Stimulated activated CD8-positive, alpha-beta memory T cell treated with anti-CD3 and anti-CD28 coated beads, Interleukin-15, amount 100 ng/mL, for 4 hours (primary cell): ENCODE measurements around the gene PDLIM7.

Experiments used
- DNase-seq, 2 donors: peaks; one replicate each; pipeline ENCODE4 v3.0.0-alpha.2; 2020; ENCODE audit warnings: low read depth in 2 of 2

Gene PDLIM7

DNA sequence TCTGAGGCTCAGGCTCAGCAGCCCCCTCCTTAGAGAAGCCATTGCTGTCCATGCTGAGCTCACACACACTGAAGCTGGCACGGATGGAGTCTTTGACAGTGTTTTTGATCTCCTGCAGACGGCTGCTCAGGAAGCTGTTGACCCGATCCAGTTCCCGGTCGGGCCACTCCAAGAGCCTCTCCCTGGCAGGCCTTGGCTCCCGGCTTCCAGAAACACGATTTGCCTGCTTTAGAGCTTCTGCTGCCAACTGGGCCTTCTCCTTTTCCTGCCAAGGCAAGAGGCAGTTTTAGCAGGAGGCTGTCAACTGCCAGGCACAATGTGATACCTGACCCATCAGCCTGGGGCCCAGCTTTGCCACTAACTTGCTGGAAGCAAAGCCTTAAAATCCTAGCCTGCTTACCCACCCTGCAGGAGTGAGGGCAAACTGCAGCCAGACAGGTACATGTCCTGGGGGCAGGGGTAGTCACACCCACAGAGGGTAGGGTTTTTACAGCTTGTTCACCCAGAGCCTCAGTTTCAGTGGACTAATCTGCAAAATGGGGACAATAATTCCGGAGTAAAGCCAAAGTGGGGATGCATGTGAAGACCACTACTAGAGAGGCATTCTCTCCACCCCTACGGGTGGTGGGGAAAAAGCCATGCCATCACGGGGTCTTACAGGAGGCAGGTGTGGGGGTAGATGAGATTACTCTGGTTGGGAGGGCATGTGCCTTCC, 27.7 kb upstream of the PDLIM7 start:
- DNase-seq = no peak

DNA sequence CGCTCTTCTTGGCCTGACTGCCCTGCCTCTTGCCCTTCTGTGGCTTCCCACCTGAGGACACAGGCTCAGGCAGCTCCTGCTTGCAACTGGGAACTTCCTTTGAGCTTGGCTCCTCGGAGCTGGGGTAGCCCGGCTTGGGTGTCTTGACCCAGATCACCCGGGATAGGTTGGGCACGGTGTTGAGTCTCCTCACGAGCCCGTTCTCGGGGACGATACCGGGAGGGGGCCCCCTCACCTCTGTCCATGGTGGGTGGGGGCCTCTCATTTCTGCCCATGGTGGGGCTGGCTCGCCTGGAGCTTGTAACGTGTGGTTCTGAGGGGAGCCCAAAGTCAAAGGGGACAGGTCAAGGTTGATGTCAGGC, 27.1 kb upstream of the PDLIM7 start:
- no peak for DNase-seq

DNA sequence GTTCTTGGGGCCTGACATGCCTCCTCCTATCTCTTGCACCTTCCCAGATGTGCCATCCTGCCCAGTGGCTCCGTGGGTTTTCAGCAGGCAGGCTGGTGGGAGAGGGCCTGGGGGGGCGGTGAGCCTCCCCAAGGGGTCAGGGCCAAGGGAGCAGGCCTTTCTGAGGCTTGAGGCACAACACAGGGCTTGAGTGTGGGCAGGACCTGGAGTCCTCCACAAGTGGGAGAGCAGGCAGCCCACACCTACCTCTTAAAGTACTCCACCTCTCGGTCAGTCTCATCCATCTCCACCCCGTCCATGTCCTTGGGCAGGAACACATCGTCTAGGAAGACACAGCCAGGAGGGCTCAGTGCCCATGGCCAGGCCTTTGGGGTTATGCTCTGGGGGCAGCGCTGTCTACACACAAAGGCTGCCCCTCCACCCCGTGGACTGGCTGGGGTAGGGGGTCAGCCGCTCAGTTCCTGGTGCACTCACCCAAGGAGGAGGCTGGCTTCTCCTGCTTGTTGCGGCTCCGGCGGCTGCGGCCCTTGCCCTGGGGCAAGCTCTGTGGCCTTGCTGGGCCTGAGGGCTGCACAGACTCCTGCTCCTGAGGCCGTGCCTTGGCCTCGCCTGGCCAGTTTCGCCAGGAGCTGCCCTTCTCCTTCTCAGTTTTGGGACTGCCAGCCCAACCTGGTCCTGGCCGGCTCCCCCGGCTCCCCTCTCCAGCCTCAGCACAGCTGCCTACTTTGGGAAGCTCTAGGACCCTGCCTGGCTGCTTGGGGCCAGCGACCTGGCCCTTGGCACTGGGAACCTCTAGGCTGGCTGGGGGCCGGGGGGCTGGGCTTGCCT, 26.5 kb upstream of the PDLIM7 start:
- DNase-seq = no peak

- DNase-seq = no peak
Observed at GRCh38 chr5:177520916-177521513, 23.6 kb upstream of the PDLIM7 start.

- DNase-seq = no peak
Observed at GRCh38 chr5:177520271-177520670, 22.9 kb upstream of the PDLIM7 start.

GRCh38 chr5:177519463-177520235, 22.2 kb upstream of the PDLIM7 start:
- DNase-seq = no peak

DNA sequence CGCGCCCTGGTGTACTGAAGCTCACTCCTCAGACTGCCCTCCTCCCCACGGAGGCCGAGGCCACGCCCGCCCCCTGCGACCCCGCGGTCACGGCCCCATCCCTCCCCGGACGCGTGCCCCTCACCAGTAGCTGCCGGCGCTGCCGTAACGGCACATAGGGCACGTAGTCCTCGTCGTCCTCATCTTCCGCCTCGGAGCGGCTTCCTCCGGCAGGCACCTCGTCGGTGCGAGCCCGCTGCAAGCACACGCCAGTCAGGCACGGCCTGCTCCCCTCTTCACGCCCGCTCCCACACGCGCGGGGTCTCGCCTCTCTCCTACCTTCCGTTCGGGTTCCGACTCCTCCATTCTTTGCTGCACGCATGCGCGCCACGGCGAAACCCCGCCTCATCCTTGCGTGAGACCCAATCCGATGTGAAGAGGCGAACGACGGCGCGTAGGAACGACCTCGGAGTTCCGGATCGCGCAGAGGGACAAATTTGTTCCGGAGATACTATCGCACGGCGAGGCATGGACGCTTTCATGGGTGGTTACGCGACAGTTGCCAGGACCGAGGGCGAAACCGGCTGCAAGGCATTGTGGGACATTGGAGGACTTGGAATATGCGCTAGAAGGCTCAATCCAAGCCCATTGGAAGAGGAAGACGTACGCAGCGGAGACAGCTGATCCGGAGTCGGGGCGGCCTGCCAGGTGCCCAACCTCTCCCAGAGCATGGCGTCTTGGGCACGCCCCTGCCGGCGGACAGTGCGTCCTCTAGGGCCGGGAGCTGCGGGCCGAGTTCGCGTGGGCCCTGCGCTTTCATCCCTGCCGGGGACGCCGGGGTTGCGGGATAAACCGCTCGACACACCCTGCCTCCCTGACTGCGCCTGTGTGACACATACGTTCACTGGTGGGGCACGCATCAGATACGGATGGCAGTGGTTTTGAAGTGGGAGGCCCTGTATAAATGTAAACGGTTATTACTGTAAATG, 19.5 kb upstream of the PDLIM7 start, which contains the start of gene DDX41:
Gene DDX41 (minus strand): TSS at position 361 of the 968 bp plus-strand sequence. CDS start 16 bp downstream, at position 345.
- DNase-seq = peak; percentile 92 to 93

DNA sequence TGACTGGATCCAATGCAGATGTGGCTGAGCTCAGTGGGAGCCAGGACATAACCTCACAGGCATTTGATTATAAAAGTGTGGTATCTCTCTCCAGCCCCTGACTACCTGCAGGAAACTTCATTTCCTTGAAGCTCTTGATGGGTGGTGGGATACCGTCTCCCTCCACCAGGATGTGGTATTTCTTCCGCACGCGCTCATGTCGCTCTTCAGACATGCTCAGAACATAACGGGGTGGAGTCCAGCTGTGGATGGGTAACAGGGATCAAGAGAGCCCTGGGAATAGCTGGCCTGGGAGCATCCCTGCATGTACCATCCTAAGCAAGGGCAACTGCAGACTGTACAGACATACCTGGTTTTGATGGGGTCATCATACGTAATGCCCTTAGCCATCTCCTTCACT, 18.2 kb upstream of the PDLIM7 start:
- DNase-seq = no peak

DNA sequence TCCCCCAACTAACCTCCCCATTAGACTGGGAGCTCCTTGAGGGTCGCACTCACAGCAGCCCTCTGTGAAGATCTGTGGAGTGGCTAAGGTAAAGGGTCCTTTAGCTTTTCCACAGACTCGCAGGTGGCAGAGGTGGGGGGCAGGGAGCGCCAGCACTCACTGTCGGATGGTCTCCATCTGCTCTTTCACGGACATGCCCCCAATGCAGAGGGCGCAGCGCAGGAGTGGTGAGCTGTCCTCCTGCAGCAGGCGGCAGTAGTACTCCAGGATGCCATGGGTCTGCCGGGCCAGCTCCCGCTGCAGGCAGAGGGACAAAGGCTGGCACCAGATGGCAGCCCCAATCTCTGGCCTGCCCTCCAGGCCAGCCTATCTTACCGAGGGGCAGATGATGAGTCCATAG, 17.1 kb upstream of the PDLIM7 start:
- DNase-seq = no peak

GRCh38 chr5:177513500-177513899, 16.1 kb upstream of the PDLIM7 start:
- no peak for DNase-seq

DNA sequence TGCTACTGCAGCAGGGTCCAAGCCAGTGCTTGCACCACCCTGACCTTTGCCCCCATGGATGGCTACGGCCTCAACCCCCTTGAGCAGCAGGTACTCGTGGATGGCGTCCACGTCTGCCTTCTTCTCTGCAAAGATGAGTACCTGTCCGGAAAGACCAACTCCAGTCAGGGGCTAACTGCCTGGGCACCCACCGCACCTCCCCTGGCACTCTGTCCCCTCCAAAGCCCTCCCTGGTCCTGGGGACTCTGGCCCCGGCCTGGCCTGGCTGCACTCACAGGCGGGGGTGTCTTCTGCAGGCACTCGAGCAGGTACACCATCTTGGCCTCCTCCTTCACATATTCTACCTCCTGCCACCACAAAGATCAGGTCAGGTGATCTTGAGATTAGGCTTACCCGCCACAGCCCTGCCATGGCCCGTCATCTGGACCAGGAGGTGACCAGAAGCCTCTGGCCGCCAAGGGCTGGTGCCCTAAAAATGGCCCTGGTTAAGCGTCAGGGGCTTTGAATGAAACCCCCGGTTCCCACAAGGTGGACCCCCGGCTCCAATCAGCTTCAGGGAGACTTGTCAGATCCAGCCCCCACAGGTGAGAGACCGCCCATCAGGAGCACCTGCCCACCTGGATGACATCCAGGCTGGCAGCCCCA, 15.5 kb upstream of the PDLIM7 start:
- DNase-seq = no peak

- no peak for DNase-seq
Observed at GRCh38 chr5:177511796-177512675, 14.6 kb upstream of the PDLIM7 start.

- DNase-seq = no peak
Observed at GRCh38 chr5:177511181-177511580, 13.8 kb upstream of the PDLIM7 start.

DNA sequence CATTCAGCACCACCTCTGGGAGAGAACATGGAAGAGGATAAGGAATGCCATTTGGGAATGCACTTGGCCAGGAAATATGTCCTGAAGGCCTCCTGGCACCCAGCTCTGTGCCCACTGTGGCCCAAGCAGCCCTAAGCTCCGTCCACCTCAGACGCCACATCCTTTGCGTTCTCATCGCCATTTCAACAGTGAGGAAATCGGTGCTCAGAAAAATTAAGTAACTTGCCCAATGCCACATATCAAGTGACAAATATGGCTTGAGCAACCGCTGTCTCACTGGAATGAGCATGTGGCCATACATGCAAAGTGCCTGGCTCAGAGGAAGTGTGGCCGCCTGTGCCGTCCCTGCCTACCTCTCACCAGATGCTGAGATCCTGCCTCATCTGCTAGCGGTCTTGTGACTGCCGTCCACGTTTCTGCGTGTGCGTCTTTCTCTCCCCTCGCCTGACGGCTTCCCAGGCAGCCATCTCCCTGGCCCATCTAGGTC, 13.2 kb upstream of the PDLIM7 start:
- no peak for DNase-seq

DNA sequence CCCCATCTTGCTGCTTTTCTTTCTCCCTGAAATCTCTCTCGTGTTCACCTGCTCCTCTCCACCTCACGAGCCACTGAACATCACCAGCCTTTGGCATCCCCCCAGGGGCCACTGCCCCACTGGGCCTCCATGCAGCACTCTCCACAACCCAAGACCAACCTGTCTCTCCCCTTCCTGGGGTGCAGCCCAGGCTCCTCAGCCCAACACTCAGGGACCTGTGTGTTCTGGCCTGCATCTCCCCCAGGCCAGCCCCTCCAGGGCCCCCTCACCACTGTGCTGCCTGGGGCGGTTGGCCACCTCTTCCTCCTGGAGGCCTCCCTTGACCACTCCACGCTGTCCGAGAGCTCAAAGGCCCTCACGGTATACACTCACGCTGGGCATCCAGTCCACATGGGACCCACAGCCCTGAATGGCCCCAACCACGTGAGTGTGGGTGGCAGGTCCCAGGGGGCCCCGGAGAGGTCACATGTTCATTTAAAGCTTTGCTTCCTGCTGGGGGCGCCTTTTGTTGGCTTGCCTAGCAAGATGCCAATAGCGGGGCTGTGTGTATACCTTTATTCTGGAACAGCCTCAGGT, 12.7 kb upstream of the PDLIM7 start:
- no peak for DNase-seq

GRCh38 chr5:177509381-177509951, 12.1 kb upstream of the PDLIM7 start, which contains the start of gene DOK3:
Gene DOK3 (minus strand): TSS chr5:177509826. CDS start chr5:177509540, 286 bp downstream.
- no peak for DNase-seq

- no peak for DNase-seq
Observed at GRCh38 chr5:177508837-177509236, 11.4 kb upstream of the PDLIM7 start.

DNA sequence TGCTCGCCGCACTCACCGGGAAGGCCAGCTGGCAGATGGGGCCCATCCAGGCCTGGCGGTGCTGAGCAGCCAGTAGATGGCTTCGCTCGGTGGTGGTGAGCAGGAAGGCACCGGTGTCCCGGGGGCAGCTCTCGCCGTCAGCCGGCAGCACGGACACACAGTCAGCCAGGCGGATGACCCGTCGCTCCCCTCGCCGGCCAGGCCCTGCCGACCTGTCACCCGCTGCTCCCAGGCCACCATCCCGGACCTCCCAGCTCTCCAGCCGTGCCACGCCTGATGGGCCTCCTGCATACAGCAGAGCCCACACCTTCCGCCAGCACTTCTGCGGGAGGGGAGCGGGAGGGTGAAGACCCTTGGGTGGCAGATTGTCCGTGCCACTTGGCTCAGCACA, 10.8 kb upstream of the PDLIM7 start:
- DNase-seq = no peak
